C4-2B (cell line): ENCODE data around the gene ZFP14.

Experiments
- CTCF ChIP-seq: fragments of 450-650 bp; conservative IDR thresholded peaks from 2 replicates; pipeline ENCODE4 v1.5.1; 2017; ENCODE audit warnings: mild to moderate bottlenecking
- ZFX ChIP-seq: fragments of 450-650 bp; IDR thresholded peaks from 2 replicates; pipeline ENCODE4 v1.6.1; 2017

DNA sequence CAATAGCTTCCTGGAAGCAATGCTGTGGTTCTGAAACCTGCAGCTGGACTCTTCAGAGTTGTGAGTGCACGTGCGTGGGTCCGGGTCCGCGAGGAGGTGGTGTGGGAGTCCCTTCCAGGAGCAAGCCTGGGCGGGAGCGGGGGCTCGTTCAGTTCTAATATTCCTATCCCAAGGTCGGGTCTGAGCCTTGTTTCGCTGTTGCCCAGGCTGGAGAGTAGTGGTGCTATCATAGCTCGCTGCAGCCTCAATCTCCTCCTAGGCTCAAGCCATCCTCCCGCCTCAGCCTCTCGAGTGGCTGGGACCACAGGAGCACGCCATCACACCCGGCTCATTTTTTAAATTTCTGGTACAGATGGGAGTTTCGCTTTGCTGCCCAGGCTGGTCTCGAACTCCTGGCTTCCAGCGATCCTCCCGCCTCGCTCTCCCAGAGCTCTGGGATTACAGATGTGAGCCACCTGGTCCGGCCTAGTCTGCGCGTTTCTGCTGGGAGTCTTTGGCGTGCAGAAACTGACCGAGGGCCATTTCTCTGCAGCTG, 38.8 kb upstream of the ZFP14 start:
- TF ChIP-seq CTCF (no peak), ZFX (no peak)
